ENCODE measurements around the gene PPP6C.

PPP6C gene

GRCh38 chr9:125156551-125156950 lies 33.1 kb downstream of the PPP6C start:
- H3K36me3 ChIP-seq (ENCODE audit: control insufficient read depth, insufficient read depth, low read length) = peaks cover 5% of the 10 kb centered on the region
- no peak for DNase-seq (ENCODE audit: extremely low read depth, insufficient read length)
- no peak for TF ChIP-seq CTCF (IDR thresholded peaks at IDR 0.05; ENCODE audit: insufficient read depth, low read length, poor library complexity, severe bottlenecking)
- H3K4me3 ChIP-seq (replicated peaks; ENCODE audit: low read depth, low read length) = no peak overlapping the region
- no peaks in the 10 kb centered on the region for H3K27me3 ChIP-seq (replicated peaks; ENCODE audit: control insufficient read depth, insufficient read depth, low read length)

- Histone ChIP-seq H3K4me3 (replicated peaks; ENCODE audit: low read depth, low read length) (no peak overlapping the region), H3K36me3 (ENCODE audit: control insufficient read depth, insufficient read depth, low read length) (peaks cover 8% of the 10 kb centered on the region), H3K27me3 (replicated peaks; ENCODE audit: control insufficient read depth, insufficient read depth, low read length) (no peaks in the 10 kb centered on the region)
- no peak for DNase-seq (ENCODE audit: extremely low read depth, insufficient read length)
- no peak for TF ChIP-seq CTCF (IDR thresholded peaks at IDR 0.05; ENCODE audit: insufficient read depth, low read length, poor library complexity, severe bottlenecking)
These were observed 35.8 kb downstream of the PPP6C start for GRCh38 chr9:125153712-125154367.

- TF ChIP-seq CTCF (IDR thresholded peaks at IDR 0.05; ENCODE audit: insufficient read depth, low read length, poor library complexity, severe bottlenecking) = no peak
- Histone ChIP-seq H3K36me3 (ENCODE audit: control insufficient read depth, insufficient read depth, low read length) (peaks cover 8% of the 10 kb centered on the region), H3K4me3 (replicated peaks; ENCODE audit: low read depth, low read length) (no peak overlapping the region), H3K27me3 (replicated peaks; ENCODE audit: control insufficient read depth, insufficient read depth, low read length) (no peaks in the 10 kb centered on the region)
- DNase-seq (ENCODE audit: extremely low read depth, insufficient read length) = no peak
These were observed 37.9 kb downstream of the PPP6C start for GRCh38 chr9:125151730-125152129.

- Histone ChIP-seq H3K4me3 (replicated peaks; ENCODE audit: low read depth, low read length) (no peak overlapping the region), H3K36me3 (ENCODE audit: control insufficient read depth, insufficient read depth, low read length) (peaks cover 8% of the 10 kb centered on the region), H3K27me3 (replicated peaks; ENCODE audit: control insufficient read depth, insufficient read depth, low read length) (no peaks in the 10 kb centered on the region)
- DNase-seq (ENCODE audit: extremely low read depth, insufficient read length) = no peak
- TF ChIP-seq CTCF (IDR thresholded peaks at IDR 0.05; ENCODE audit: insufficient read depth, low read length, poor library complexity, severe bottlenecking) = no peak
These were observed 39.0 kb downstream of the PPP6C start for GRCh38 chr9:125150349-125151245.

DNA sequence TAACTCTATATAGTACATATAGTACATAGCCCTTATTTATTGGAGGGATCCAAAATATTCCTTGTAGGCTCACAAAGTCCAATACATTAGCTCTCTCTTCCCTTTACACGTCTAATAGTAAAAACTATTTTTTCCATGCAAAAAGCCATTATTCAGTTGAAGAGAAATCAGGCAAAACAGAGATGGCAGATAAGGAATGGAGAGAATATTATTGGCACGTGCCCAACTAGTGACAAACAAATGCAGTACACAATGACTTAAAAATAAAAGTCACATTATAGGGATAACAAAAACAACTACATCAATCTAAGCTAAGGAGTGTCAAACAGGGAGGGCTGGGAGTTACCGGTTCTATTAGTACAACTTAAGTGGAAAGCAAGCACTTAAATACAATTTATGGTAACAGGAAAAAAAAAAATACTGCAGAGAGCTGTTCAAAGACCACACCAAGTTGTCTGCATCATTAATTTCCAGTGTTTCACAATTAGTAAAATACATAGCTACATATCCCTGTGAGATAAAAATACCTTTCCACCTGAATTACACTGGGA lies 42.1 kb downstream of the PPP6C start:
- H3K27me3 ChIP-seq (replicated peaks; ENCODE audit: control insufficient read depth, insufficient read depth, low read length) = no peaks in the 10 kb centered on the region
- peaks cover 3% of the 10 kb centered on the region for H3K36me3 ChIP-seq (ENCODE audit: control insufficient read depth, insufficient read depth, low read length)
- TF ChIP-seq CTCF (IDR thresholded peaks at IDR 0.05; ENCODE audit: insufficient read depth, low read length, poor library complexity, severe bottlenecking) = no peak
- DNase-seq (ENCODE audit: extremely low read depth, insufficient read length) = no peak
- H3K4me3 ChIP-seq (replicated peaks; ENCODE audit: low read depth, low read length) = no peak overlapping the region
